Measurements from ENCODE around the gene NTN1.
A peak's percentile ranks its signal among the peaks of the same experiment; 100 is the strongest.
"Not testable (repeated sequence)": the region's sequence is repeated elsewhere in the genome, so short reads cannot be mapped to it uniquely, and the experiment has no call there.

Gene NTN1

GRCh38 chr17:9090641-9091096 is 69.4 kb downstream of the NTN1 start:
- no peak for DNase-seq

- DNase-seq, result no peak
These were observed 72.9 kb downstream of the NTN1 start for GRCh38 chr17:9094193-9094592.

GRCh38 chr17:9095390-9095789 is 74.1 kb downstream of the NTN1 start:
- no peak for DNase-seq

GRCh38 chr17:9098242-9098825 is 77.0 kb downstream of the NTN1 start:
- DNase-seq, result no peak

GRCh38 chr17:9101356-9101755 is 80.0 kb downstream of the NTN1 start:
- DNase-seq, result no peak

GRCh38 chr17:9103193-9103592 is 81.9 kb downstream of the NTN1 start:
- not testable (repeated sequence) for DNase-seq

GRCh38 chr17:9104370-9105041 is 83.2 kb downstream of the NTN1 start:
- DNase-seq, result no peak

- no peak for DNase-seq
These were observed 84.0 kb downstream of the NTN1 start for GRCh38 chr17:9105068-9105868.

- not testable (repeated sequence) for DNase-seq
These were observed 85.0 kb downstream of the NTN1 start for GRCh38 chr17:9106278-9106677.

- no peak for DNase-seq
These were observed 86.2 kb downstream of the NTN1 start for GRCh38 chr17:9107527-9107926.

- no peak for DNase-seq
These were observed 86.8 kb downstream of the NTN1 start for GRCh38 chr17:9108146-9108545.

GRCh38 chr17:9109933-9110332 is 88.6 kb downstream of the NTN1 start:
- DNase-seq, result no peak

GRCh38 chr17:9110501-9110900 is 89.2 kb downstream of the NTN1 start:
- DNase-seq, result no peak

- DNase-seq, result peak; percentile 81
These were observed 94.2 kb downstream of the NTN1 start for GRCh38 chr17:9115214-9116191.

GRCh38 chr17:9116311-9116835 is 95.1 kb downstream of the NTN1 start:
- no peak for DNase-seq

GRCh38 chr17:9116861-9117568 is 95.7 kb downstream of the NTN1 start:
- no peak for DNase-seq

- no peak for DNase-seq
These were observed 99.2 kb downstream of the NTN1 start for GRCh38 chr17:9120471-9120870.

GRCh38 chr17:9121186-9121820 is 100.0 kb downstream of the NTN1 start:
- no peak for DNase-seq

GRCh38 chr17:9123594-9124553 is 102.6 kb downstream of the NTN1 start:
- DNase-seq, result no peak

GRCh38 chr17:9124554-9124935 is 103.2 kb downstream of the NTN1 start:
- no peak for DNase-seq

All from activated CD8-positive, alpha-beta memory T cell treated with anti-CD3 and anti-CD28 coated beads for 24 hours (primary cell).